Astrocyte (in vitro differentiated cells and primary cell): Measurements from ENCODE around the gene EFCAB9. TPM values are rescaled to one million over a fixed set of nuclear protein-coding genes. Genes with fewer than 3 reads are reported as not detected.

ENCODE experiments used
- DNase-seq: peaks from one replicate; pipeline ENCODE4 v3.0.0-alpha.2; 2010; ENCODE audit warnings: low read depth
- FAIRE-seq: peaks from 2 replicates; lab custom pipeline; 2011; peaks lifted over from hg19 to GRCh38; lab: Jason Lieb, UNC
- H2AFZ ChIP-seq: 2 replicates; pipeline ENCODE4 v1.6.0; 2012; ENCODE audit warnings: low read depth, low read length, inconsistent platforms
- H3K27ac ChIP-seq: 2 replicates; pipeline ENCODE4 v1.5.1; 2011; ENCODE audit warnings: low read depth, low read length, inconsistent platforms
- H3K27me3 ChIP-seq: 2 replicates; pipeline ENCODE4 v1.6.0; 2011; ENCODE audit warnings: low read length, inconsistent platforms; ENCODE audit not compliant: insufficient read depth
- H3K36me3 ChIP-seq: 2 replicates; pipeline ENCODE4 v1.5.1; 2011; ENCODE audit warnings: low read length, inconsistent platforms; ENCODE audit not compliant: insufficient read depth
- H3K4me1 ChIP-seq: 2 replicates; pipeline ENCODE4 v1.5.1; 2011; ENCODE audit warnings: low read length, inconsistent platforms; ENCODE audit not compliant: insufficient read depth
- H3K4me2 ChIP-seq: 2 replicates; pipeline ENCODE4 v1.6.0; 2012; ENCODE audit warnings: low read length, inconsistent platforms
- H3K4me3 ChIP-seq: 2 replicates; pipeline ENCODE4 v1.5.1; 2011; ENCODE audit warnings: low read depth, mild to moderate bottlenecking, low read length, inconsistent platforms; ENCODE audit not compliant: insufficient read depth
- H3K79me2 ChIP-seq: 2 replicates; pipeline ENCODE4 v1.6.0; 2012; ENCODE audit warnings: mild to moderate bottlenecking, low read length, inconsistent platforms; ENCODE audit not compliant: insufficient read depth
- H3K9ac ChIP-seq: 2 replicates; pipeline ENCODE4 v1.6.0; 2012; ENCODE audit warnings: mild to moderate bottlenecking, low read length, inconsistent platforms
- H3K9me3 ChIP-seq: 2 replicates; pipeline ENCODE4 v1.5.1; 2012; ENCODE audit warnings: low read depth, mild to moderate bottlenecking, low read length, inconsistent platforms; ENCODE audit not compliant: insufficient read depth
- H4K20me1 ChIP-seq: 2 replicates; pipeline ENCODE4 v1.6.0; 2012; ENCODE audit warnings: low read length, inconsistent platforms; ENCODE audit not compliant: insufficient read depth
- H3K27ac Mint-ChIP-seq: one replicate; pipeline ENCODE4 v1.8.0; 2021; ENCODE audit warnings: mild to moderate bottlenecking, mixed read lengths; ENCODE audit not compliant: unreplicated experiment
- H3K27me3 Mint-ChIP-seq: one replicate; pipeline ENCODE4 v1.8.0; 2021; ENCODE audit warnings: low read depth, mixed read lengths; ENCODE audit not compliant: unreplicated experiment
- H3K36me3 Mint-ChIP-seq: one replicate; pipeline ENCODE4 v1.8.0; 2021; ENCODE audit warnings: low read depth, mixed read lengths; ENCODE audit not compliant: unreplicated experiment
- H3K4me1 Mint-ChIP-seq: one replicate; pipeline ENCODE4 v1.8.0; 2021; ENCODE audit warnings: low read depth, mixed read lengths; ENCODE audit not compliant: unreplicated experiment
- H3K4me3 Mint-ChIP-seq: one replicate; pipeline ENCODE4 v1.8.0; 2021; ENCODE audit warnings: mild to moderate bottlenecking, moderate library complexity, mixed read lengths; ENCODE audit not compliant: unreplicated experiment
- H3K9me3 Mint-ChIP-seq: one replicate; pipeline ENCODE4 v1.8.0; 2021; ENCODE audit warnings: mild to moderate bottlenecking, mixed read lengths; ENCODE audit not compliant: unreplicated experiment
- EZH2 ChIP-seq: IDR thresholded peaks from 2 replicates; pipeline ENCODE4 v1.6.1; 2012; ENCODE audit warnings: mild to moderate bottlenecking, low read length, inconsistent platforms; ENCODE audit not compliant: insufficient read depth
- total RNA-seq: library from RNA; stranded (reverse); gene quantifications from 2 replicates; pipeline ENCODE4 v1.2.1, GENCODE V29; 2021
- TF ChIP-seq, protein P1 (sequence below): IDR thresholded peaks from 2 replicates; pipeline ENCODE4 v1.5.1; 2011; ENCODE audit warnings: low read depth, mild to moderate bottlenecking, inconsistent platforms, low read length, moderate library complexity; ENCODE audit not compliant: insufficient read depth

EFCAB9 gene
- total RNA-seq, 1 donor from 2014 or later = not detected

DNA sequence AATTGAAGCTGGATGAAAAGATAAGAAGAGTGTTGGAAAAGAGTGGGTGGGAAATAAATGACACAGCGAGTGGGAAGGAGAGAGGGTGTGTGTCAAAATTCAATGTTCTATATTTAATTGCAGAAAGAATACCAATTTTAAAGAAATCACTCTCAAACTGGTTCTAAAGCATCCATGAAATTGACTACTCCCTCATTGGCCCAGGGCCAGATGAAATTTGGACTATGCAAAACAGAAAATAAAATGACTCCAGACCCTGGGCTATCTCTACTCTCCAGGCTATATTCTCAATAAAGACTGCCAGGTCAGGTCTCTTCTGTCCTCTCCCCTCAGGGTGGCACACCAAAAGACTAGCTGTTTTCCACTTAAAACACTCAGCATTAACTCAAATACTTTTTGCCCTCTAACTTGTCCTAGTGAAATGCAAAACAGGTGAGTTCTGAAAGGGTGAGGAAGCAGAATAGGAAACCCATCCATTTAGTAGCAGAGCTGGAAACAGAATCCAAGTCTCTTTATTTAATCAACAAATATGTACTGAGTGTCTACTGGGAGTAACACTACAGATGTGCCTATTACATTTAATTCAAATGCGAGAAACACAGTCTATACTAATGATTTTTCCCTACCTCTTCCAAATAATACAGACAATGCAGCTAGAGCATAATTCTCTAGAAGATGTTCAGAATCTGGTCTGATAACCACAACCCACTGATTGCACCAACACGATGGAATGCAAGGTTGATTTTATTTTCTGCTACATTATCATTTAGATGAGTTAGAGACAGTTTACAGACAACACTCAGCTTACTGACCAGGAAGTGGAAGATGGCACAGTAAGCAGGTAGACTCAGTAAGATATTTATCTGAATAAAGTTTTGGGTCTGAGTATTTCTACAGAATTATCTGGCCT lies 42.1 kb downstream of the EFCAB9 start:
- no peak overlapping the region for H3K27ac Mint-ChIP-seq

GRCh38 chr5:172238334-172238733 lies 44.4 kb downstream of the EFCAB9 start:
- no peaks in the 10 kb centered on the region for H3K27me3 ChIP-seq
- peaks cover 6% of the 10 kb centered on the region for H3K36me3 Mint-ChIP-seq
- H3K4me3 ChIP-seq = no peak overlapping the region
- no peak overlapping the region for H3K27ac ChIP-seq
- H3K27ac Mint-ChIP-seq = no peak overlapping the region
- TF ChIP-seq, protein P1, sequence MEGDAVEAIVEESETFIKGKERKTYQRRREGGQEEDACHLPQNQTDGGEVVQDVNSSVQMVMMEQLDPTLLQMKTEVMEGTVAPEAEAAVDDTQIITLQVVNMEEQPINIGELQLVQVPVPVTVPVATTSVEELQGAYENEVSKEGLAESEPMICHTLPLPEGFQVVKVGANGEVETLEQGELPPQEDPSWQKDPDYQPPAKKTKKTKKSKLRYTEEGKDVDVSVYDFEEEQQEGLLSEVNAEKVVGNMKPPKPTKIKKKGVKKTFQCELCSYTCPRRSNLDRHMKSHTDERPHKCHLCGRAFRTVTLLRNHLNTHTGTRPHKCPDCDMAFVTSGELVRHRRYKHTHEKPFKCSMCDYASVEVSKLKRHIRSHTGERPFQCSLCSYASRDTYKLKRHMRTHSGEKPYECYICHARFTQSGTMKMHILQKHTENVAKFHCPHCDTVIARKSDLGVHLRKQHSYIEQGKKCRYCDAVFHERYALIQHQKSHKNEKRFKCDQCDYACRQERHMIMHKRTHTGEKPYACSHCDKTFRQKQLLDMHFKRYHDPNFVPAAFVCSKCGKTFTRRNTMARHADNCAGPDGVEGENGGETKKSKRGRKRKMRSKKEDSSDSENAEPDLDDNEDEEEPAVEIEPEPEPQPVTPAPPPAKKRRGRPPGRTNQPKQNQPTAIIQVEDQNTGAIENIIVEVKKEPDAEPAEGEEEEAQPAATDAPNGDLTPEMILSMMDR = no peak
- no peak for TF ChIP-seq EZH2
- DNase-seq (no peak), FAIRE-seq (no peak)
- peaks cover 29% of the 10 kb centered on the region for H3K4me1 Mint-ChIP-seq
- no peak overlapping the region for H3K4me3 Mint-ChIP-seq
- no peak overlapping the region for H3K9ac ChIP-seq
- H3K4me2 ChIP-seq = no peak overlapping the region
- no peak overlapping the region for H2AFZ ChIP-seq
- no peaks in the 10 kb centered on the region for H3K27me3 Mint-ChIP-seq
- no peaks in the 10 kb centered on the region for H3K9me3 ChIP-seq
- peaks cover 5% of the 10 kb centered on the region for H3K36me3 ChIP-seq
- no peaks in the 10 kb centered on the region for H3K4me1 ChIP-seq
- H4K20me1 ChIP-seq = peaks cover 78% of the 10 kb centered on the region
- no peaks in the 10 kb centered on the region for H3K9me3 Mint-ChIP-seq
- H3K79me2 ChIP-seq = peaks cover 82% of the 10 kb centered on the region

More for the DNA sequence above, 42.1 kb downstream of the EFCAB9 start:
- no peak for FAIRE-seq
- TF ChIP-seq, protein P1 = no peak
- no peak for TF ChIP-seq EZH2
- Histone ChIP-seq H2AFZ (no peak overlapping the region), H3K9me3 (no peaks in the 10 kb centered on the region), H3K36me3 (peaks cover 4% of the 10 kb centered on the region), H3K4me3 (no peak overlapping the region), H3K27ac (no peak overlapping the region), H4K20me1 (peaks cover 62% of the 10 kb centered on the region), H3K27me3 (no peaks in the 10 kb centered on the region), H3K4me2 (no peak overlapping the region), H3K9ac (no peak overlapping the region), H3K4me1 (no peaks in the 10 kb centered on the region), H3K79me2 (peaks cover 67% of the 10 kb centered on the region)
- no peaks in the 10 kb centered on the region for H3K9me3 Mint-ChIP-seq
- peaks cover 29% of the 10 kb centered on the region for H3K4me1 Mint-ChIP-seq
- peaks cover 9% of the 10 kb centered on the region for H3K36me3 Mint-ChIP-seq
- no peak for DNase-seq
- H3K4me3 Mint-ChIP-seq = peak overlapping the region; percentile 66
- no peaks in the 10 kb centered on the region for H3K27me3 Mint-ChIP-seq

GRCh38 chr5:172243302-172243701 lies 49.3 kb downstream of the EFCAB9 start:
- H3K4me2 ChIP-seq = no peak overlapping the region
- Mint-ChIP-seq H3K36me3 (peaks cover 10% of the 10 kb centered on the region), H3K9me3 (no peaks in the 10 kb centered on the region), H3K27ac (no peak overlapping the region), H3K4me3 (no peak overlapping the region), H3K4me1 (peaks cover 3% of the 10 kb centered on the region), H3K27me3 (no peaks in the 10 kb centered on the region)
- H3K9ac ChIP-seq = no peak overlapping the region
- FAIRE-seq = no peak
- no peak overlapping the region for H2AFZ ChIP-seq
- no peaks in the 10 kb centered on the region for H3K27me3 ChIP-seq
- H3K4me3 ChIP-seq = no peak overlapping the region
- H3K27ac ChIP-seq = no peak overlapping the region
- peaks cover 84% of the 10 kb centered on the region for H3K79me2 ChIP-seq
- TF ChIP-seq EZH2 = no peak
- TF ChIP-seq, protein P1 = no peak
- peaks cover 80% of the 10 kb centered on the region for H4K20me1 ChIP-seq
- no peak for DNase-seq
- no peaks in the 10 kb centered on the region for H3K4me1 ChIP-seq
- H3K9me3 ChIP-seq = no peaks in the 10 kb centered on the region
- peaks cover 3% of the 10 kb centered on the region for H3K36me3 ChIP-seq
